ENCODE data around the gene PAFAH1B1. TPM values are rescaled to one million over a fixed set of nuclear protein-coding genes. Genes with fewer than 3 reads are reported as not detected.

Gene PAFAH1B1
- total and polyA plus RNA-seq, 10 of the 15 experiments (the other 5 are each of a cell fraction or from before 2014, with no cell fraction given) = 28.9 to 107 (median 49.1) TPM

DNA sequence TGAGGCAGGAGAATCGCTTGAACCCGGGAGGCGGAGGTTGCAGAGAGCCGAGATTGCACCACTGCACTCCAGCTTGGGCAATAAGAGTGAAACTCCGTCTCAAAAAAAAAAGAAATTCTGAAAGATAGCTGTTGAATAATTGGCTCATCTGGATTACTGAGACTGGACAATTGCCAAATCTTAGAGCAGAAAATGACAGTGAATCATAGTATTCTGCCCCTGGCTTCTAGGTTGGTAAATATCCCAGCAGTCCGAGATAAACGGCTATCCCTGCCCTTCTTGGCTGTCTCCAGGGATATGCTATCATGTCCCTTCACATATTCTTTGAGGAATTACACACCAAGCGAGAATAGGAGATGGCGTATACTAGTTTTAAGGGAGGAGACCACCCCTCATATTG lies 46.3 kb upstream of the PAFAH1B1 start:
- Histone ChIP-seq H3K27ac (ENCODE audit: control insufficient read depth, insufficient read depth) (no peak overlapping the region), H3K4me1 (ENCODE audit: control insufficient read depth, insufficient read depth, low read length) (peaks cover 6% of the 10 kb centered on the region), H3K27me3 (replicated peaks in 1 of 2; ENCODE audit: control insufficient read depth in 2 of 2, insufficient read depth in 2 of 2, low read length in 1 of 2) (no peaks in the 10 kb centered on the region), H3K4me2 (ENCODE audit: control insufficient read depth, insufficient read depth) (no peak overlapping the region), H3K4me3 (no peak overlapping the region), H2AFZ (ENCODE audit: control insufficient read depth, low read depth, low read length) (no peak overlapping the region), H3K36me3 (ENCODE audit: control insufficient read depth in 2 of 2, insufficient read depth in 2 of 2, low read length in 1 of 2) (no peaks in the 10 kb centered on the region), H3K79me2 (ENCODE audit: control insufficient read depth, insufficient read depth, low read length) (no peaks in the 10 kb centered on the region), H4K20me1 (ENCODE audit: control insufficient read depth, insufficient read depth) (no peaks in the 10 kb centered on the region), H3K9me3 (replicated peaks; ENCODE audit: control insufficient read depth, insufficient read depth, low read length) (no peaks in the 10 kb centered on the region), H3K9ac (ENCODE audit: control insufficient read depth, insufficient read depth, low read length) (no peak overlapping the region)
- intact Hi-C loops (cut with micrococcal nuclease; ENCODE audit: unreplicated experiment) = no loop called here
- 54% methylated on average over 9 of the region's 9 CpGs for WGBS (ENCODE audit: insufficient coverage, insufficient replicate concordance, low lambda C conversion rate, missing lambda C conversion rate)
- in situ Hi-C loops (cut with MboI) = no loop called here
- SMC1A ChIA-PET (ENCODE audit: uncharacterized antibody, unreplicated experiment) = no interaction called here
- RAD21 ChIA-PET (ENCODE audit: unreplicated experiment) = no interaction called here
- FAIRE-seq = no peak
- ATAC-seq = no peak
- no peak for DNase-seq (ENCODE audit: low read depth, low spot score)
- BruUV-seq (replicated peaks) = no TSS peak
- CTCF ChIA-PET = interaction anchor here (0.6 kb wide), 1 partner anchor 8 kb away, joined by 3 read pairs; no protein-coding TSS in a partner anchor
- POLR2A ChIA-PET = interaction anchor here (0.6 kb wide), 1 partner anchor 290 kb away, joined by 4 read pairs; no protein-coding TSS in a partner anchor
- TF ChIP-seq LARP7 (IDR thresholded peaks at IDR 0.05) (no peak), RAD51 (IDR thresholded peaks at IDR 0.05) (no peak), ZBED1 (IDR thresholded peaks at IDR 0.05; ENCODE audit: borderline replicate concordance) (no peak), WRNIP1 (IDR thresholded peaks at IDR 0.05; ENCODE audit: borderline replicate concordance, low read depth, low read length) (no peak), SPI1 (IDR thresholded peaks at IDR 0.05; ENCODE audit: borderline replicate concordance, insufficient read depth, low read depth, low read length) (no peak), TAF1 (IDR thresholded peaks at IDR 0.05; ENCODE audit: borderline replicate concordance, low read depth, low read length) (no peak), NBN (IDR thresholded peaks at IDR 0.05) (no peak)
- TF ChIP-seq, protein P1, sequence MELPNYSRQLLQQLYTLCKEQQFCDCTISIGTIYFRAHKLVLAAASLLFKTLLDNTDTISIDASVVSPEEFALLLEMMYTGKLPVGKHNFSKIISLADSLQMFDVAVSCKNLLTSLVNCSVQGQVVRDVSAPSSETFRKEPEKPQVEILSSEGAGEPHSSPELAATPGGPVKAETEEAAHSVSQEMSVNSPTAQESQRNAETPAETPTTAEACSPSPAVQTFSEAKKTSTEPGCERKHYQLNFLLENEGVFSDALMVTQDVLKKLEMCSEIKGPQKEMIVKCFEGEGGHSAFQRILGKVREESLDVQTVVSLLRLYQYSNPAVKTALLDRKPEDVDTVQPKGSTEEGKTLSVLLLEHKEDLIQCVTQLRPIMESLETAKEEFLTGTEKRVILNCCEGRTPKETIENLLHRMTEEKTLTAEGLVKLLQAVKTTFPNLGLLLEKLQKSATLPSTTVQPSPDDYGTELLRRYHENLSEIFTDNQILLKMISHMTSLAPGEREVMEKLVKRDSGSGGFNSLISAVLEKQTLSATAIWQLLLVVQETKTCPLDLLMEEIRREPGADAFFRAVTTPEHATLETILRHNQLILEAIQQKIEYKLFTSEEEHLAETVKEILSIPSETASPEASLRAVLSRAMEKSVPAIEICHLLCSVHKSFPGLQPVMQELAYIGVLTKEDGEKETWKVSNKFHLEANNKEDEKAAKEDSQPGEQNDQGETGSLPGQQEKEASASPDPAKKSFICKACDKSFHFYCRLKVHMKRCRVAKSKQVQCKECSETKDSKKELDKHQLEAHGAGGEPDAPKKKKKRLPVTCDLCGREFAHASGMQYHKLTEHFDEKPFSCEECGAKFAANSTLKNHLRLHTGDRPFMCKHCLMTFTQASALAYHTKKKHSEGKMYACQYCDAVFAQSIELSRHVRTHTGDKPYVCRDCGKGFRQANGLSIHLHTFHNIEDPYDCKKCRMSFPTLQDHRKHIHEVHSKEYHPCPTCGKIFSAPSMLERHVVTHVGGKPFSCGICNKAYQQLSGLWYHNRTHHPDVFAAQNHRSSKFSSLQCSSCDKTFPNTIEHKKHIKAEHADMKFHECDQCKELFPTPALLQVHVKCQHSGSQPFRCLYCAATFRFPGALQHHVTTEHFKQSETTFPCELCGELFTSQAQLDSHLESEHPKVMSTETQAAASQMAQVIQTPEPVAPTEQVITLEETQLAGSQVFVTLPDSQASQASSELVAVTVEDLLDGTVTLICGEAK (IDR thresholded peaks at IDR 0.05; ENCODE audit: borderline replicate concordance) = no peak
- TF ChIP-seq, protein P2, sequence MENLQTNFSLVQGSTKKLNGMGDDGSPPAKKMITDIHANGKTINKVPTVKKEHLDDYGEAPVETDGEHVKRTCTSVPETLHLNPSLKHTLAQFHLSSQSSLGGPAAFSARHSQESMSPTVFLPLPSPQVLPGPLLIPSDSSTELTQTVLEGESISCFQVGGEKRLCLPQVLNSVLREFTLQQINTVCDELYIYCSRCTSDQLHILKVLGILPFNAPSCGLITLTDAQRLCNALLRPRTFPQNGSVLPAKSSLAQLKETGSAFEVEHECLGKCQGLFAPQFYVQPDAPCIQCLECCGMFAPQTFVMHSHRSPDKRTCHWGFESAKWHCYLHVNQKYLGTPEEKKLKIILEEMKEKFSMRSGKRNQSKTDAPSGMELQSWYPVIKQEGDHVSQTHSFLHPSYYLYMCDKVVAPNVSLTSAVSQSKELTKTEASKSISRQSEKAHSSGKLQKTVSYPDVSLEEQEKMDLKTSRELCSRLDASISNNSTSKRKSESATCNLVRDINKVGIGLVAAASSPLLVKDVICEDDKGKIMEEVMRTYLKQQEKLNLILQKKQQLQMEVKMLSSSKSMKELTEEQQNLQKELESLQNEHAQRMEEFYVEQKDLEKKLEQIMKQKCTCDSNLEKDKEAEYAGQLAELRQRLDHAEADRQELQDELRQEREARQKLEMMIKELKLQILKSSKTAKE (IDR thresholded peaks at IDR 0.05; ENCODE audit: low read depth, poor library complexity, severe bottlenecking) = no peak
- TF ChIP-seq, protein P3, sequence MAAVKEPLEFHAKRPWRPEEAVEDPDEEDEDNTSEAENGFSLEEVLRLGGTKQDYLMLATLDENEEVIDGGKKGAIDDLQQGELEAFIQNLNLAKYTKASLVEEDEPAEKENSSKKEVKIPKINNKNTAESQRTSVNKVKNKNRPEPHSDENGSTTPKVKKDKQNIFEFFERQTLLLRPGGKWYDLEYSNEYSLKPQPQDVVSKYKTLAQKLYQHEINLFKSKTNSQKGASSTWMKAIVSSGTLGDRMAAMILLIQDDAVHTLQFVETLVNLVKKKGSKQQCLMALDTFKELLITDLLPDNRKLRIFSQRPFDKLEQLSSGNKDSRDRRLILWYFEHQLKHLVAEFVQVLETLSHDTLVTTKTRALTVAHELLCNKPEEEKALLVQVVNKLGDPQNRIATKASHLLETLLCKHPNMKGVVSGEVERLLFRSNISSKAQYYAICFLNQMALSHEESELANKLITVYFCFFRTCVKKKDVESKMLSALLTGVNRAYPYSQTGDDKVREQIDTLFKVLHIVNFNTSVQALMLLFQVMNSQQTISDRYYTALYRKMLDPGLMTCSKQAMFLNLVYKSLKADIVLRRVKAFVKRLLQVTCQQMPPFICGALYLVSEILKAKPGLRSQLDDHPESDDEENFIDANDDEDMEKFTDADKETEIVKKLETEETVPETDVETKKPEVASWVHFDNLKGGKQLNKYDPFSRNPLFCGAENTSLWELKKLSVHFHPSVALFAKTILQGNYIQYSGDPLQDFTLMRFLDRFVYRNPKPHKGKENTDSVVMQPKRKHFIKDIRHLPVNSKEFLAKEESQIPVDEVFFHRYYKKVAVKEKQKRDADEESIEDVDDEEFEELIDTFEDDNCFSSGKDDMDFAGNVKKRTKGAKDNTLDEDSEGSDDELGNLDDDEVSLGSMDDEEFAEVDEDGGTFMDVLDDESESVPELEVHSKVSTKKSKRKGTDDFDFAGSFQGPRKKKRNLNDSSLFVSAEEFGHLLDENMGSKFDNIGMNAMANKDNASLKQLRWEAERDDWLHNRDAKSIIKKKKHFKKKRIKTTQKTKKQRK (IDR thresholded peaks at IDR 0.05; ENCODE audit: low read depth, low read length) = no peak
- TF ChIP-seq, protein P4, sequence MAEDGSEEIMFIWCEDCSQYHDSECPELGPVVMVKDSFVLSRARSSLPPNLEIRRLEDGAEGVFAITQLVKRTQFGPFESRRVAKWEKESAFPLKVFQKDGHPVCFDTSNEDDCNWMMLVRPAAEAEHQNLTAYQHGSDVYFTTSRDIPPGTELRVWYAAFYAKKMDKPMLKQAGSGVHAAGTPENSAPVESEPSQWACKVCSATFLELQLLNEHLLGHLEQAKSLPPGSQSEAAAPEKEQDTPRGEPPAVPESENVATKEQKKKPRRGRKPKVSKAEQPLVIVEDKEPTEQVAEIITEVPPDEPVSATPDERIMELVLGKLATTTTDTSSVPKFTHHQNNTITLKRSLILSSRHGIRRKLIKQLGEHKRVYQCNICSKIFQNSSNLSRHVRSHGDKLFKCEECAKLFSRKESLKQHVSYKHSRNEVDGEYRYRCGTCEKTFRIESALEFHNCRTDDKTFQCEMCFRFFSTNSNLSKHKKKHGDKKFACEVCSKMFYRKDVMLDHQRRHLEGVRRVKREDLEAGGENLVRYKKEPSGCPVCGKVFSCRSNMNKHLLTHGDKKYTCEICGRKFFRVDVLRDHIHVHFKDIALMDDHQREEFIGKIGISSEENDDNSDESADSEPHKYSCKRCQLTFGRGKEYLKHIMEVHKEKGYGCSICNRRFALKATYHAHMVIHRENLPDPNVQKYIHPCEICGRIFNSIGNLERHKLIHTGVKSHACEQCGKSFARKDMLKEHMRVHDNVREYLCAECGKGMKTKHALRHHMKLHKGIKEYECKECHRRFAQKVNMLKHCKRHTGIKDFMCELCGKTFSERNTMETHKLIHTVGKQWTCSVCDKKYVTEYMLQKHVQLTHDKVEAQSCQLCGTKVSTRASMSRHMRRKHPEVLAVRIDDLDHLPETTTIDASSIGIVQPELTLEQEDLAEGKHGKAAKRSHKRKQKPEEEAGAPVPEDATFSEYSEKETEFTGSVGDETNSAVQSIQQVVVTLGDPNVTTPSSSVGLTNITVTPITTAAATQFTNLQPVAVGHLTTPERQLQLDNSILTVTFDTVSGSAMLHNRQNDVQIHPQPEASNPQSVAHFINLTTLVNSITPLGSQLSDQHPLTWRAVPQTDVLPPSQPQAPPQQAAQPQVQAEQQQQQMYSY (CRISPR knock-in tag; IDR thresholded peaks at IDR 0.05) = no peak
